Head of caudate nucleus (tissue), 42 donors: ENCODE results near the gene PIGS.

ENCODE experiments used
- DNase-seq, 42 donors: peaks; one replicate each; pipeline versions ENCODE4 v3.0.0 to v3.0.0-alpha.2; 2020 to 2021; ENCODE audit warnings: mixed read lengths in 7 of 42
- intact Hi-C: fragments of 100-400 bp; cut with DNase I; formaldehyde crosslinking; loops from one replicate; pipeline ENCODE4 v1.15.0; 2022

The PIGS gene

DNA sequence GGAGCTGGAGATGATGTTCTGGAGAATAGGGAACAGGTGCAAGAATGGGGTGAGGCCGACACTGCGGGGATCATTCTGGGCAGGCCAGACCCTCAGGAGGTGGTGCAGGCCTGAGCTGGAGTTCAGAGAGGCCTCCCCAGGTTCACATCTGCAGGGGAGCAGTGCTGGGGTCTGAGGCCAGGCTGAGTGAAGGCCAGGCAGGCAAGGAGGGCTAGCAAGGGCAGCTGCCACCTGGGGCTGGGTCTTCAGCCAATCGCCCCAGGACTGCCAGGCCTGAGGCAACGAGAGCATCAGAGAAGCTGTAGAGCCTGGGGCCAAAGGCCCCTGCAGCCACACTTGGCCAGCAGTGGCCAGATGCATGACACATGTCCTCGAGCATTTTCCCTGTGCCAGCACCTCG is 50.6 kb downstream of the PIGS start:
- DNase-seq = no peak
- intact Hi-C loops = no loop called here

GRCh38 chr17:28519236-28519635 is 52.1 kb downstream of the PIGS start:
- intact Hi-C loops = no loop called here
- DNase-seq = no peak

DNA sequence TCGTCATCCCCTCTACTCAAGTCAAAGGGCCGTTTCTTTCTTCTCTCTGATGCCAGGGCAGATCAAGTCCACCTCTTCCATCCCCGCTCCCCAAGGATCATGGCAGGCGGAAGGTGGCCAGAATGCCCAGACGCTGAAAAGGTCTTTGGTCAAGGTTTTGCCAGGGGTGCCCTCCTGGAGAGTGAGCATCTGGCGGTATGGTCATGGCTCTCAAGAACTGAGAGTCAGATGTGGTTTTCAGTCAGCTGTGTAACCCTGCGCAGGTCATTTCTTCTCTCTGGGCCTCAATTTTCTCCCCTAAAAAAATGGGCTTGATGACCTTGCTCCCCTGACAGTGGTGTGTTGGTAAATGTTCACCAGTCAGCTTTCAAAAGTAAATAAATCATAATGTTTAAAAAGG is 52.7 kb downstream of the PIGS start:
- no peak for DNase-seq
- intact Hi-C loops = no loop called here

GRCh38 chr17:28518132-28518531 is 53.2 kb downstream of the PIGS start:
- DNase-seq = no peak
- intact Hi-C loops = no loop called here

DNA sequence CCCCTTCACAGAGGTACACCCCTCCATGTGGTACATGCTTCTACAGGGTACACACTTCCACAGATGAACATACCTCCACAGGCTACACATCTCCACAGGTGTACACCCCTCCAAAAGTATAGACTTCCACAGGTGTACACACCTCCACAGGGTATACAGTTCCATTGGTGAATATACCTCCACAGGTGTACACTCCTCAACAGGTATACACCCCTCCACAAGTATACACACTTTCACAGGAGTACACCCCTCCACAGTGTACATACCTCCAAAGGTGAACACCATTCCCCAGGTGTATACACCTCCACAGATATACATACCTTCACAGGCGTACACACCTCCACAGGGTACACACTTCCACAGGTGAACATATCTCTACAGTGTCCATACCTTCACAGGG is 55.8 kb downstream of the PIGS start:
- DNase-seq = no peak
- intact Hi-C loops = no loop called here

DNA sequence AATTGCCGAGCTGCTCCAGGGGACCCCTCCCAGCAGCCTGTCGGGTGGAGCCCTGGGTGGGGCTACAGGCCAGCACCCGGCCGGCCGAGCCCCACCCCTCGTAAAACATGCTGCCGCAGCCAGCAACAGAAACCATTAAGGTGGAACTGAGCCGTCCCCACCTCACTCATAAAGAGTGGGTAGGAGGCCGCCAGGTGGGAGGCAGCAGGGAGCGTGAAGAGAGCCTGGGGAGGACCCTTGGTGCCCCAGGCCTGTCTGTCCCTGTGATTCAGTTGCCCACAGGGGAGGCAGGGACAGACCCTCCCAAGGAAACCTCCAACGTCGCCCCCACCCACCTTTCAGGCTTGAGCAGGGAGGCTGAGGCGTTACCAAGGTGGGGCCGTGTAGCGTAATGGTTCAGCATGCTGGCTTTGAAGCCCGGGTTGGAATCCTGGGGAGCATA is 56.7 kb downstream of the PIGS start:
- intact Hi-C loops = no loop called here

DNA sequence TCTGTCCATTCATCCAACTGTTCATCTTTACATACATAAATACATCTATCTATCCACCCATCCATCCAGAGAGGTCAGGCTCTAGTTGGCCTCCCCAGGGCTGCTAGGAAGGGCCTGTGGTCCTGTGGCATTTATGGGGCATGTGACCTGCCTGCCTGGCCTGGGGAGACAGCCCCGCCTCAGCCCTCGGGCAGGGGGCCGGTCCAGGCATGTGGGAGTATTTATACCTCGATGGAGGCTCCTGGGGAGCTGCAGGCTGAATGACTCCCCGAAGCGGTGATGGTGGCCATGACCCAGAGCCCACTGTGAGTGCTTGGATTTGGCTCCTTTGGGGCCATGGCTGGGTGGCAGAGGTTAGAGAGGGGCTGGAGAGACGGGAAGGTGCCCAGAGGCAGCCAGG is 57.8 kb downstream of the PIGS start:
- no peak for DNase-seq
- intact Hi-C loops = no loop called here

More for the DNA sequence above, 56.7 kb downstream of the PIGS start:
- DNase-seq = no peak

- DNase-seq = no peak
- intact Hi-C loops = no loop called here
Measured at GRCh38 chr17:28511858-28512461, 59.4 kb downstream of the PIGS start.

DNA sequence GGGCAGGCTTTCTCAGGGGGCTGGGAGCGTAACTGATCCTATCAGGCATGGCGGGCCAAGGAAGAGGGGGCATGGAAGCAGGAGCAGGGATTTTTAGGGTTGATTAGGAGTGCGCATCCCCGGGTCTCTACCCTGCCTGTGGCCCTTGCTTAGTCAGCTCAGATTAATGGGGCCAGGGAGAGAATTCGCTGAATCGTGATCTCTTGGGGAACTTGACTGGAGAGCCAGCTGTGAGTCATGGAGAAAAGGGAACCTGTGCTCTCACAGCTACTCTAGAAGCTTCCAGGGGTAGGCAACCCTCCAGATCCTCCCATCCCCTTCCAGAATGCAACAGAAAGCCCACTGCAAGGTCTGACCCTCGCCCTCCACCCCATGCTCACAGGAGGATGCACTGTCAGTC is 61.5 kb downstream of the PIGS start:
- DNase-seq = peak in 7 of 42 donors; percentile 5 to 45 (median 22)
- intact Hi-C loops = no loop called here

DNA sequence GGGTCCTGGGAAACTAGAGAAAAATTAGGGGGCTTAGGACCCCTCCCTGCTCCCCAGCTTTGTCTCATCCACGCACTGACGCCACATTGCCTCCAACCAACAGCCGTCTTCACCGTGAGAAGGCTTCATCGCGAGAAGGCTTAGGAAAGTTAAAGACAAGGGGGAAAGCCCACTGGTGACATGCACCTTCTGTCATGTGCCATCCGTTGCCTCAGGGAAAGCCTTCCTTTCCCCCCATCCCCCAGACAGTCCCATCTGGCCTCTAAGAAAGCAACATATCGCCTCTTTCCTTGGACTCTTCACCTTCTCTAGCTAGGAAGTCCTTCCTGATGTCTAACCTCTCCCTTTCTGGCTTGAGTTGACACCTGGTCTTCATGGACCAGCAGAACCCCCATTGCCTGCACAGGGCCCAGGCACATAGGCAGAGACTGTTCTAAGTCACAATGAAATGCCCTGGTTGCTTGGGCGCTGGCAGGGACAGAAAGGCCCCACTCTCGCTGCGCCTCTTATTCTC is 63.1 kb downstream of the PIGS start:
- intact Hi-C loops = no loop called here
- no peak for DNase-seq

GRCh38 chr17:28507567-28508203 is 63.6 kb downstream of the PIGS start:
- intact Hi-C loops = no loop called here
- DNase-seq = no peak

DNA sequence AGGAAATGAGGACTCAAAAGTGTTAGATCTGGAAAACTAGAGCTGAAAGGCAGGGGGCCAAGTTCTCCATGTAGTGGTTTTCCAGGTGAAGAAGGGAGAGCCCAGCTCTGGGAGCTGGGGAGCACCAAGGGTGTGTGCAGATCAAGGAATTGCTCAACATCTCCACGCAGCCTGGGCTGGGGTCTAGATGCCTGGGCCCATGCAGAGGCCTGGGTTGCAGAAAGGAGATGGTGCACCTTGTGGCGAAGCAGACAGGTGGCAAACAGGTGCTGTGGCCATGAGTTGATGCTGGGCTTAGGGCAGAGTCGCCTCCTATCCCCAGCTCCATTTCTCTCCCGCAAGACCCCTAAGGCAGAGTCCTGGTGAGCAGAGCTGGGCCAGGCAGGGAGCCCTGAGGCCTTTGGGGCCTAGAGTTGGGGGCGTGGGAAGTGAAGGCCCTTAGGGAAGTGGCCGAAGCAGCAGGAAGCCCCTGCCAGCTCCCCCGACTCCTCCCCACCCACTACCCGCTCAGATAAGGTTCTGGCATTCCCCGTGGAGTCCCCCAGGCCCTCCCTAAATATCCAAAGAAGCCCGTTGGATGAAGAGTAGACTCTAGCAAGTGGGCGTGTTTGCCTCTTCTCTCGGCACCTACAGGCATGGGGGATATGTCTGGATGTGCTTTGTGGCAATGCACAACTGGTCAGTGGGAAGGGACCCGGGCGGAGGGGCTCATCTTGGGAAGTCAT is 64.4 kb downstream of the PIGS start:
- intact Hi-C loops = no loop called here
- DNase-seq = no peak

GRCh38 chr17:28505986-28506665 is 65.2 kb downstream of the PIGS start, which contains the start of gene FOXN1:
Gene FOXN1, plus strand, starts transcription at chr17:28506348. Its CDS starts 17,622 bp downstream, at chr17:28523970.
- intact Hi-C loops = no loop called here
- no peak for DNase-seq

GRCh38 chr17:28503420-28503819 is 67.9 kb downstream of the PIGS start:
- no peak for DNase-seq
- intact Hi-C loops = no loop called here
